ENCODE measurements around the gene PRR12.
"Not testable (repeated sequence)": the region's sequence is repeated elsewhere in the genome, so short reads cannot be mapped to it uniquely, and the experiment has no call there.

Gene PRR12

DNA sequence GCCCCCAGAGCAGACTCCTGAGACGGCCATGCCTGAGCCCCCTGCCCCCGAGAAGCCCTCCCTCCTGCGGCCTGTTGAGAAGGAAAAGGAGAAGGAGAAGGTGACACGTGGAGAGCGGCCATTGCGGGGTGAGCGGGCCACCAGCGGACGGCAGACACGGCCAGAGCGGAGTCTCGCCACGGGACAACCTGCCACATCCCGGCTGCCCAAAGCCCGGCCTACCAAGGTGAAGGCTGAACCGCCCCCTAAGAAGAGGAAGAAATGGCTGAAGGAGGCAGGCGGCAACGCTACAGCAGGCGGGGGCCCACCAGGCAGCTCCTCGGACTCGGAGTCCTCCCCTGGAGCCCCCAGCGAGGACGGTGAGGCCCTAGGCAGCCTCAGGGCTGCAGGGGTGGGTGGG, 24.9 kb downstream of the PRR12 start:
- no peak for DNase-seq (ENCODE audit: low read depth)
- no peak overlapping the region for H3K4me3 ChIP-seq (ENCODE audit: low read depth, low read length)
- in situ Hi-C loops (cut with HindIII; ENCODE audit: low sequenced_read_pairs): no loop called here
- TF ChIP-seq, protein P1, sequence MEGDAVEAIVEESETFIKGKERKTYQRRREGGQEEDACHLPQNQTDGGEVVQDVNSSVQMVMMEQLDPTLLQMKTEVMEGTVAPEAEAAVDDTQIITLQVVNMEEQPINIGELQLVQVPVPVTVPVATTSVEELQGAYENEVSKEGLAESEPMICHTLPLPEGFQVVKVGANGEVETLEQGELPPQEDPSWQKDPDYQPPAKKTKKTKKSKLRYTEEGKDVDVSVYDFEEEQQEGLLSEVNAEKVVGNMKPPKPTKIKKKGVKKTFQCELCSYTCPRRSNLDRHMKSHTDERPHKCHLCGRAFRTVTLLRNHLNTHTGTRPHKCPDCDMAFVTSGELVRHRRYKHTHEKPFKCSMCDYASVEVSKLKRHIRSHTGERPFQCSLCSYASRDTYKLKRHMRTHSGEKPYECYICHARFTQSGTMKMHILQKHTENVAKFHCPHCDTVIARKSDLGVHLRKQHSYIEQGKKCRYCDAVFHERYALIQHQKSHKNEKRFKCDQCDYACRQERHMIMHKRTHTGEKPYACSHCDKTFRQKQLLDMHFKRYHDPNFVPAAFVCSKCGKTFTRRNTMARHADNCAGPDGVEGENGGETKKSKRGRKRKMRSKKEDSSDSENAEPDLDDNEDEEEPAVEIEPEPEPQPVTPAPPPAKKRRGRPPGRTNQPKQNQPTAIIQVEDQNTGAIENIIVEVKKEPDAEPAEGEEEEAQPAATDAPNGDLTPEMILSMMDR (IDR thresholded peaks at IDR 0.05; ENCODE audit: low read depth, low read length, missing control alignments): no peak

DNA sequence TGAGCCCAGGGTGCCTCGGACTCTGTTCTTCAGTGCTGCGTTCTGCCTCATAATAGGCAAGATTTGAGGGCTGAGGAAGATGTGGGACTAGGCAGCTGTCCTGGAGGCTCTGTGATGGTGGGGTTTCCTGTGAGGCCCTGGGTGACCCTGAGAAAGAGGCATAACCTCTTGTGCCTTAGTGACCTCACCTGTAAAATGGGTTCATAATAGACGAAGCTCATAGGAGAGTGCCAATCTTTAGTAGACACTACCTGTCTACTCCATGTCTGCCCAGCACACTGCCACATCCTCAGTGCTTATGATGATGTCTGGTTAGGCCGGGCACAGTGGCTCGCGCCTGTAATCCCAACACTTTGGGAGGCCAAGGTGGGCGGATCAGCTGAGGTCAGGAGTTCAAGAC, 25.6 kb downstream of the PRR12 start:
- in situ Hi-C loops (cut with HindIII; ENCODE audit: low sequenced_read_pairs): no loop called here
- no peak for DNase-seq (ENCODE audit: low read depth)
- TF ChIP-seq, protein P1 (IDR thresholded peaks at IDR 0.05; ENCODE audit: low read depth, low read length, missing control alignments): no peak
- H3K4me3 ChIP-seq (ENCODE audit: low read depth, low read length): no peak overlapping the region

DNA sequence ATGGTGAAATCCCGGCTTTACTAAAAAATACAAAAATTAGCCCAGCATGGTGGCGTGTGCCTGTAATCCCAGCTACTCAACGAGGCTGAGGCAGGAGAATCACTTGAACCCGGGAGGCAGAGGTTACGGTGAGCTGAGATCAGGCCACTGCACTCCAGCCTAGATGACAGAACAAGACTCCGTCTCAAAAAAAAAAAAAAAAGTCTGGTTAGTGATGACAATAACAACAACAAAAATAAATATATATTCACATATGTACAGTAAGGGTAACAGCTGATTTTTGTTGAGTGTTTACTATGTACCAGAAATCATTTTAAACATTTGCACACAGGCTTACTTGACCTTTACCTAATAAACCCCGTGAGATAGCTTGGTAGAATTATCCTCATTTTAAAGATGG, 26.0 kb downstream of the PRR12 start:
- H3K4me3 ChIP-seq (ENCODE audit: low read depth, low read length): no peak overlapping the region
- TF ChIP-seq, protein P1 (IDR thresholded peaks at IDR 0.05; ENCODE audit: low read depth, low read length, missing control alignments): no peak
- in situ Hi-C loops (cut with HindIII; ENCODE audit: low sequenced_read_pairs): no loop called here
- DNase-seq (ENCODE audit: low read depth): no peak

DNA sequence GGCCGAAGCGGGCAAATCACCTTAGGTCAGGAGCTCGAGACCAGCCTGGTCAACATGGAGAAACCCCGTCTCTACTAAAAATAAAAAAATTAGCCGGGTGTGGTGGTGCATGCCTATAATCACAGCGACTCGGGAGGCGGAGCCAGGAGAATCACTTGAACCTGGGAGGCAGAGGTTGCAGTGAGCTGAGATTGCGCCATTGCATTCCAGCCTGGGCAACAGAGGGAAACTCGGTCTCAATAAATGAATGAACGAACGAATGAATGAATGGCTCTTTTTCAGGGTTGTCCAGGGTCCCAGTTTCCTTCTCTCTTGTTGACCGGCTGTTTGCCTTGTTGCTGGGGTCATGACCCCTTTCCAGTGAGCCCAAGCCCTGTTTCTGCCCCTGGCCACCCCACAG, 26.9 kb downstream of the PRR12 start:
- H3K4me3 ChIP-seq (ENCODE audit: low read depth, low read length); DNase-seq (ENCODE audit: low read depth); in situ Hi-C loops (cut with HindIII; ENCODE audit: low sequenced_read_pairs): not testable (repeated sequence)

DNA sequence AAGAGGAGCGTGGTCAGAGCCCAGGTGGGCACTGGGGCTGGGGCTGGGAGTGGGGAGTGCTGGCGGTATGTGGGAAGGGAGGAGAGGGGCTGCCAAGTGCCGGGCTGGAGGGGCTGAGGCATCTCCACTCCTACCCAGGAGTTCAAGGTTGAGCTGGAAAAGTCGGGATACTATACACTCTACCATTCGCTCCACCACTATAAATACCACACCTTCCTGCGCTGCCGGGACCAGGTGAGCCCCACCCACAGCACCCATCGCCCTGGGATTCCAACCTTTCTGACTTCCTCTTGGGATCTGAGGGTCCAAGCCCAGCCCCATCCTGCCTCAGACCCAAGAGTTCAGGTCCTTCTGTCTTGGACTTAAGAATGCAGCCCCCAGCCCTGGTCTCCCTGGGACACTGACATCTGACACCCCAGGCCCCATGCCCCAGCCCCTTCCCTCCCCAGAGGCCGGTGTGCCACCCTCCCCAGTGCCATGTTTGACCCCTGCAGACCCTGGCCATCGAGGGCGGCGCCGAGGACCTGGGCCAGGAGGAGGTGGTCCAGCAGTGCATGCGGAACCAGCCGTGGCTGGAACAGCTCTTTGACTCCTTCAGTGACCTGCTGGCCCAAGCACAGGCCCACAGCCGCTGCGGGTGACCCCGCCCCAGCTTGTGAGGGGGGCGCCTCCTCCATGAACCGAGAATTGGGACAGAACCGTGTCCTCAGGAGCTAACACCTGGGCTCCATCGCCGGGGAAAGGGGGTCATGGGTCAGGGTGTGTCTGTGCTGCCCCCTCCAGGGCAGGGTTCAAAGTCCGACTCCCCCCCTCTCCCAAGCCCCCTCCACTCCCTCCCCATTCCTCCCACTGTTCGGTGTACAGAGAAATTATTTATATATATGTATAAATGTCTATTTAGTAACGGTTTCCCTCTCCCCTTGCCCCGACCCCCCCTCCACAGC, 34.3 kb downstream of the PRR12 start:
- DNase-seq (ENCODE audit: low read depth): no peak
- in situ Hi-C loops (cut with HindIII; ENCODE audit: low sequenced_read_pairs): no loop called here
- TF ChIP-seq, protein P1 (IDR thresholded peaks at IDR 0.05; ENCODE audit: low read depth, low read length, missing control alignments): no peak
- no peak overlapping the region for H3K4me3 ChIP-seq (ENCODE audit: low read depth, low read length)

DNA sequence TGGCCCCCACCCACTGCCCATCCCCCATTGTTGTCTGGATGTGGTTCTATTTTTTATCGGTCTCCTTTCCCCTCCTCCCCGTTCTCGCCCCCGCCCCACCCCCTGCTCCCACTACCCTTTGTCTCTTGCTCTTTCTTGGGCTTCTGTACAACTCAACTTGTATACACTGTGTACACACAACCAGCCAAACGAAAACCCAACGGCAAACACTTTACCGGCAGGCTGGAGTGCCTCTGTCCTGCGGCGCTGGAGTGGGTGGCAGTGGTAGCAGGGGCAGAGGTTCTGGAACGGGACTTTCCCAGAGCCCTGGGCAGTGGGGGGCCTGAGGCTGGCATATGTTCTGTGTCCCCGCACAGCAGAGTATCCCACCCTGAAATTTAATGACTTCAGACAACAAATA, 35.2 kb downstream of the PRR12 start:
- in situ Hi-C loops (cut with HindIII; ENCODE audit: low sequenced_read_pairs): no loop called here
- TF ChIP-seq, protein P1 (IDR thresholded peaks at IDR 0.05; ENCODE audit: low read depth, low read length, missing control alignments): no peak

DNA sequence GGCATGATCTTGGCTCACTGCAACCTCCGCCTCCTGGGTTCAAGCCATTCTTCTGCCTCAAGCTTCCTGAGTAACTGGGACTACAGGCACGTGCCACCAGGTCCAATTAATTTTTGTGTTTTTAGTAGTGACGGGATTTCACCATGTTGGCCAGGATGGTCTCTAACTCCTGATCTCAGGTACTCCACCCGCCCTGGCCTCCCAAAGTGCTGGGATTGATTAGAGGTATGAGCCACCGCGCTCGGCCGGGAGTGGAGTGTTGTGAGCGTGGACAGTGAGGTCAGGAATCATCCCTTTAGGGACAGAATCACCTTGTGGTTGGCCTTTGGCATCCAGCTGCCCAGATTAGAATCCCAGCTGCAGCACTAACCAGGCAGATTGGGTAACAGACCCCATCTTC, 38.7 kb downstream of the PRR12 start:
- in situ Hi-C loops (cut with HindIII; ENCODE audit: low sequenced_read_pairs): no loop called here

More for the DNA sequence above, 35.2 kb downstream of the PRR12 start:
- H3K4me3 ChIP-seq (ENCODE audit: low read depth, low read length): no peak overlapping the region
- DNase-seq (ENCODE audit: low read depth): no peak

More for the DNA sequence above, 38.7 kb downstream of the PRR12 start:
- H3K4me3 ChIP-seq (ENCODE audit: low read depth, low read length): no peak overlapping the region
- DNase-seq (ENCODE audit: low read depth): no peak
- TF ChIP-seq, protein P1 (IDR thresholded peaks at IDR 0.05; ENCODE audit: low read depth, low read length, missing control alignments): no peak

Measured in astrocyte of the cerebellum (primary cell).